ENCODE measurements around the gene MROH2A. TPM values are rescaled to one million over a fixed set of nuclear protein-coding genes. Genes with fewer than 3 reads are reported as not detected.
"Not testable (repeated sequence)": the region's sequence is repeated elsewhere in the genome, so short reads cannot be mapped to it uniquely, and the experiment has no call there.

MROH2A gene
- polyA plus RNA-seq, 1 experiment = not detected

- Histone ChIP-seq H3K4me3 (ENCODE audit: low read depth, low read length) (no peak overlapping the region), H3K36me3 (ENCODE audit: control insufficient read depth, insufficient read depth, low read length) (peaks cover 4% of the 10 kb centered on the region), H3K27me3 (ENCODE audit: control insufficient read depth, insufficient read depth, low read length) (peaks cover 2% of the 10 kb centered on the region)
- ChIA-PET CTCF (interaction anchor here (0.7 kb wide), 1 partner anchor 12 kb away, joined by 4 read pairs; no protein-coding TSS in a partner anchor), POLR2A (interaction anchor here (0.6 kb wide), 1 partner anchor 10 kb away, joined by 11 read pairs; no protein-coding TSS in a partner anchor)
- TF ChIP-seq, protein P1, sequence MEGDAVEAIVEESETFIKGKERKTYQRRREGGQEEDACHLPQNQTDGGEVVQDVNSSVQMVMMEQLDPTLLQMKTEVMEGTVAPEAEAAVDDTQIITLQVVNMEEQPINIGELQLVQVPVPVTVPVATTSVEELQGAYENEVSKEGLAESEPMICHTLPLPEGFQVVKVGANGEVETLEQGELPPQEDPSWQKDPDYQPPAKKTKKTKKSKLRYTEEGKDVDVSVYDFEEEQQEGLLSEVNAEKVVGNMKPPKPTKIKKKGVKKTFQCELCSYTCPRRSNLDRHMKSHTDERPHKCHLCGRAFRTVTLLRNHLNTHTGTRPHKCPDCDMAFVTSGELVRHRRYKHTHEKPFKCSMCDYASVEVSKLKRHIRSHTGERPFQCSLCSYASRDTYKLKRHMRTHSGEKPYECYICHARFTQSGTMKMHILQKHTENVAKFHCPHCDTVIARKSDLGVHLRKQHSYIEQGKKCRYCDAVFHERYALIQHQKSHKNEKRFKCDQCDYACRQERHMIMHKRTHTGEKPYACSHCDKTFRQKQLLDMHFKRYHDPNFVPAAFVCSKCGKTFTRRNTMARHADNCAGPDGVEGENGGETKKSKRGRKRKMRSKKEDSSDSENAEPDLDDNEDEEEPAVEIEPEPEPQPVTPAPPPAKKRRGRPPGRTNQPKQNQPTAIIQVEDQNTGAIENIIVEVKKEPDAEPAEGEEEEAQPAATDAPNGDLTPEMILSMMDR (IDR thresholded peaks at IDR 0.05; ENCODE audit: insufficient read depth, low read depth, low read length) = no peak
- no peak for DNase-seq (ENCODE audit: low read depth)
Measured at GRCh38 chr2:233871432-233871831, 93.3 kb downstream of the MROH2A start.

- H3K36me3 ChIP-seq (ENCODE audit: control insufficient read depth, insufficient read depth, low read length); H3K4me3 ChIP-seq (ENCODE audit: low read depth, low read length); DNase-seq (ENCODE audit: low read depth); H3K27me3 ChIP-seq (ENCODE audit: control insufficient read depth, insufficient read depth, low read length); POLR2A ChIA-PET: not testable (repeated sequence)
- CTCF ChIA-PET = interaction anchor here (0.7 kb wide), 1 partner anchor 13 kb away, joined by 4 read pairs; no protein-coding TSS in a partner anchor
Measured at GRCh38 chr2:233872125-233872524, 94.0 kb downstream of the MROH2A start.

- ChIA-PET POLR2A (no interaction called here), CTCF (no interaction called here)
- TF ChIP-seq, protein P1 (IDR thresholded peaks at IDR 0.05; ENCODE audit: insufficient read depth, low read depth, low read length) = no peak
- Histone ChIP-seq H3K4me3 (ENCODE audit: low read depth, low read length) (no peak overlapping the region), H3K27me3 (ENCODE audit: control insufficient read depth, insufficient read depth, low read length) (no peaks in the 10 kb centered on the region), H3K36me3 (ENCODE audit: control insufficient read depth, insufficient read depth, low read length) (no peaks in the 10 kb centered on the region)
- DNase-seq (ENCODE audit: low read depth) = no peak
Measured at GRCh38 chr2:233882353-233882752, 104.2 kb downstream of the MROH2A start.

Other genes starting within 250 kb of the MROH2A start
- gene USP40, start 211.5 kb upstream of the MROH2A start, polyA plus RNA-seq (2011; rRNA removed) = 29.1 and 48.9 TPM in 2 replicates
- not detected in 2 replicates for gene UGT1A8, start 160.7 kb upstream of the MROH2A start, polyA plus RNA-seq (2011; rRNA removed)
- not detected in 2 replicates for gene UGT1A10, start 141.9 kb upstream of the MROH2A start, polyA plus RNA-seq (2011; rRNA removed)
- not detected in 2 replicates for gene UGT1A9, start 106.4 kb upstream of the MROH2A start, polyA plus RNA-seq (2011; rRNA removed)
- not detected in 2 replicates for gene UGT1A7, start 96.4 kb upstream of the MROH2A start, polyA plus RNA-seq (2011; rRNA removed)
- 0.11 TPM in 1 of 2 replicates, not detected in the other for gene UGT1A6, start 85.4 kb upstream of the MROH2A start, polyA plus RNA-seq (2011; rRNA removed)
- gene UGT1A5, start 65.4 kb upstream of the MROH2A start, polyA plus RNA-seq (2011; rRNA removed) = not detected in 2 replicates
- gene UGT1A4, start 59.6 kb upstream of the MROH2A start, polyA plus RNA-seq (2011; rRNA removed) = not detected in 2 replicates
- not detected in 2 replicates for gene UGT1A3, start 49.3 kb upstream of the MROH2A start, polyA plus RNA-seq (2011; rRNA removed)
- gene UGT1A1, start 18.1 kb upstream of the MROH2A start, polyA plus RNA-seq (2011; rRNA removed) = not detected in 2 replicates
- gene HJURP, start 76.2 kb downstream of the MROH2A start, polyA plus RNA-seq (2011; rRNA removed) = 30.5 and 46.2 TPM in 2 replicates
- not detected in 2 replicates for gene TRPM8, start 139.0 kb downstream of the MROH2A start, polyA plus RNA-seq (2011; rRNA removed)

Data from BJ (cell line).